ENCODE data around the gene GPHB5. TPM values are rescaled to one million over a fixed set of nuclear protein-coding genes. Genes with fewer than 3 reads are reported as not detected.

The GPHB5 gene
- total and polyA plus RNA-seq, 3 donors from 2014 or later: not detected

DNA sequence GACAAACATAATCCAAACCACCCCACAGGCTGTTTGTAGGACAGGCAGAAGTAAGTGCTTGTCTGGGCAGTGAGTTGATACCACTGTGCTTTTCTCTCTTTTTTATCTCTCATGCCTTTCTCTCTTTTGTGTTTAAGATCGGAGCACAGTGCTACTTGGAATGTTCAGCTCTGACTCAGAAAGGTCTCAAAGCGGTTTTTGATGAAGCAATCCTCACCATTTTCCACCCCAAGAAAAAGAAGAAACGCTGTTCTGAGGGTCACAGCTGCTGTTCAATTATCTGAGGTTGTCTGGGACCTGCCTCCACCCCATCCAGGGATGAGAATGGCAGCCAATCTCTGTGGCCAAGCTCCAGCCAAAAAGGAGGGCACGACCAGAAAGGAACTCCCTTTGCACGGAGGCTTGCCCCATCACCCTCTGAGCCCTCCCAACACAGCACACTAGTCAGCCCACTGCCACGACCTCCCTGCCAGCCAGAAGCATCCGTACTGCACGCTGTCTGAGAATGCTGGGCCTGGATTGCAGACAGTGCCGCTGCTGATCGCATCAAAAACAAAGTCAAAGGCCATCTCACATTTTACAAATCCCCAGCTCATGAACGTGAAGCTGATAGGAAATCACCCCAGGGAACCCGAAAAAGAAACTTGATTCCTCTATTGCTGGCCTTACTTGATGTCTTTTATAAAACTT is 27.8 kb downstream of the GPHB5 start:
- Histone ChIP-seq H3K36me3 (ENCODE audit: low read depth, missing control alignments) (no peaks in the 10 kb centered on the region), H3K4me3 (no peak overlapping the region), H3K27ac (no peak overlapping the region), H3K4me1 (no peaks in the 10 kb centered on the region), H3K9me3 (no peaks in the 10 kb centered on the region), H3K27me3 (no peaks in the 10 kb centered on the region)
- TF ChIP-seq, protein P1, sequence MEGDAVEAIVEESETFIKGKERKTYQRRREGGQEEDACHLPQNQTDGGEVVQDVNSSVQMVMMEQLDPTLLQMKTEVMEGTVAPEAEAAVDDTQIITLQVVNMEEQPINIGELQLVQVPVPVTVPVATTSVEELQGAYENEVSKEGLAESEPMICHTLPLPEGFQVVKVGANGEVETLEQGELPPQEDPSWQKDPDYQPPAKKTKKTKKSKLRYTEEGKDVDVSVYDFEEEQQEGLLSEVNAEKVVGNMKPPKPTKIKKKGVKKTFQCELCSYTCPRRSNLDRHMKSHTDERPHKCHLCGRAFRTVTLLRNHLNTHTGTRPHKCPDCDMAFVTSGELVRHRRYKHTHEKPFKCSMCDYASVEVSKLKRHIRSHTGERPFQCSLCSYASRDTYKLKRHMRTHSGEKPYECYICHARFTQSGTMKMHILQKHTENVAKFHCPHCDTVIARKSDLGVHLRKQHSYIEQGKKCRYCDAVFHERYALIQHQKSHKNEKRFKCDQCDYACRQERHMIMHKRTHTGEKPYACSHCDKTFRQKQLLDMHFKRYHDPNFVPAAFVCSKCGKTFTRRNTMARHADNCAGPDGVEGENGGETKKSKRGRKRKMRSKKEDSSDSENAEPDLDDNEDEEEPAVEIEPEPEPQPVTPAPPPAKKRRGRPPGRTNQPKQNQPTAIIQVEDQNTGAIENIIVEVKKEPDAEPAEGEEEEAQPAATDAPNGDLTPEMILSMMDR (IDR thresholded peaks at IDR 0.05): no peak
- TF ChIP-seq POLR2A (IDR thresholded peaks at IDR 0.05): no peak
- intact Hi-C loops (cut with DNase I; ENCODE audit: low total_unique reads): no loop called here
- DNase-seq: no peak
- 83 to 84% methylated on average over 12 of the region's 12 CpGs for WGBS, 2 donors

DNA sequence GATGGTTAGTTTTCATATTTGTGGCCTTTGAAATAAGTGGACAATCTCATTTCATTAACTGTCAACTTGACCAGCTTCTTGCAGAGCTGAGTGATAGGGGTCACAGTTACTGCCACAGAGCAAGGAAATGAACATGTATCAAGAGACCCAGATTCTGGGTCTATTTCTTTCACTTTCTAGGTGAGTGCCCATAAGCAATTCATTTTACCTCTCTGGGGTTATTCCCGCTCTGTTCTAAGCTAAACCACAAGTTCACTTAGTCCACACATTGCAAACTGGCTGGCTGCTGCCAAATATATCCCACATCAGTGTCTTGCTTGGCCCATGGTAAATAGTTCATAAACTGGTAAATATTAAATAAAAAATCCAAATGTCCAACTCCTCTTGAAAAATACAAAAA is 29.9 kb downstream of the GPHB5 start:
- H3K4me3 ChIP-seq: no peak overlapping the region
- no peak overlapping the region for H3K27ac ChIP-seq
- WGBS, 2 donors: 95 to 96% methylated on average over 1 of the region's 1 CpG
- intact Hi-C loops (cut with DNase I; ENCODE audit: low total_unique reads): no loop called here
- no peaks in the 10 kb centered on the region for H3K9me3 ChIP-seq
- no peaks in the 10 kb centered on the region for H3K27me3 ChIP-seq
- TF ChIP-seq POLR2A (IDR thresholded peaks at IDR 0.05): no peak
- TF ChIP-seq, protein P1 (IDR thresholded peaks at IDR 0.05): no peak
- H3K36me3 ChIP-seq (ENCODE audit: low read depth, missing control alignments): no peaks in the 10 kb centered on the region
- no peaks in the 10 kb centered on the region for H3K4me1 ChIP-seq
- no peak for DNase-seq

DNA sequence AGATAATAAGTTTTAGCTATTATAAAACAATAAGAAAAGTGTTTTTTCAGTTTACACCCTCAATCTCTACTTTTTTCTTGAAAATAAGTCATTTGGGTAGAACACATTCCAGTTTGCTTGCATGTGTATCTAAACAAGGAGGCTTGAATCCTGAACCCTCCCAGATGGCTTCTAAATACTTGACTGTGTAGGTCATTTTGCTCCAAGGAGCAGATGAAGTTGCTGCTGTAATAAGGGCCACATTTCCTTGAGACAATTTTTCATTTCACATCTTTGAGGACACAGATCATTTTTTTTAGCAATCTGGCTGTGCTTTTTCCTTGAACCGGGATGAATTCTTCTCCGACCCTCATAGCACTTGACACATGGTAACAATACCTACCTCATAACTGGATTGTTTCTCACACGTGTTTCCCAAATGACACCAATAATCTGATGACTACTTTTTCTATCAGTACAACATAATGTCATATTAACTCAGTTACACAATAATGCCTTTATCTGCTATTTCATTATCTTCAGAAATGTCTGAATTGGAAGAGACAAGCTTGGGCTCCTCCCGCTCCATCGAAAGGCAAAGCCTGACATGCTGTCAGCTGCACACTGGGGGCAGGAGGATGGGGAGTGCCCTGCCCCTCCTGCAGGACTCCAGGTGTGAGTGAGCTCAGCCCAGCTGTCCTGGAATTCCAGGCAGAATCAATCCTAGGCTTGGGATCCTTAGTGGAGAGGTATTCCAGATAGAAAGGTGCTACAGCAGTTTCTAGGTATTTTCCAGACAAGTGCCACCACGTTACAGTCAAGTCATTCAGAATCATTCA is 30.9 kb downstream of the GPHB5 start:
- no peaks in the 10 kb centered on the region for H3K9me3 ChIP-seq
- H3K27me3 ChIP-seq: no peaks in the 10 kb centered on the region
- TF ChIP-seq POLR2A (IDR thresholded peaks at IDR 0.05): no peak
- TF ChIP-seq, protein P1 (IDR thresholded peaks at IDR 0.05): no peak
- intact Hi-C loops (cut with DNase I; ENCODE audit: low total_unique reads): no loop called here
- WGBS, 2 donors: 63 to 81% methylated on average over 6 of the region's 6 CpGs
- H3K27ac ChIP-seq: no peak overlapping the region
- no peaks in the 10 kb centered on the region for H3K4me1 ChIP-seq
- H3K36me3 ChIP-seq (ENCODE audit: low read depth, missing control alignments): no peaks in the 10 kb centered on the region
- no peak overlapping the region for H3K4me3 ChIP-seq
- no peak for DNase-seq

DNA sequence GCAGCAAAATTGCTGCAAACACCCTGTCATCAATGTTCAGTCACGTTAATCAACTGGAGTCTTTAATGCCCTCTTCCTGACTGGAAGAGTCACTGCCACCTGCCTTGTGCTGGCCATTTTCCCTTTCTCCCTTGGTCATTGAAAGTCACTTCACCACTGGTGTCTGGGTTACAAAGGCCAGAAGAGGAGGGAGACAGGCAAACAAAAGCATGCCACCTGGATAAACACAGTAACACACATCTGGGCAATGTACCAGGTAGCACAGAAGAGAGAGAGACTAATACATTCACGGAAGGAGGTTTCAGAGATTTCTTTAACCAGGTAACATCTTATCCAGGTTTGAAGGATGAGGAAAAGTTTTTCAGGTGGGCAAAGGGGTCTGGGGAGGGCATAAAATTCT is 32.7 kb downstream of the GPHB5 start:
- 86 to 96% methylated on average over 2 of the region's 2 CpGs for WGBS, 2 donors
- Histone ChIP-seq H3K4me1 (no peaks in the 10 kb centered on the region), H3K36me3 (ENCODE audit: low read depth, missing control alignments) (no peaks in the 10 kb centered on the region), H3K4me3 (no peak overlapping the region), H3K27me3 (no peaks in the 10 kb centered on the region), H3K27ac (no peak overlapping the region), H3K9me3 (no peaks in the 10 kb centered on the region)
- DNase-seq: no peak
- intact Hi-C loops (cut with DNase I; ENCODE audit: low total_unique reads): no loop called here
- no peak for TF ChIP-seq POLR2A (IDR thresholded peaks at IDR 0.05)
- TF ChIP-seq, protein P1 (IDR thresholded peaks at IDR 0.05): no peak
